K562 (cell line): ENCODE data around the gene PINK1.

Experiments used
- BDP1 ChIP-seq: IDR thresholded peaks from 3 replicates; pipeline ENCODE4 v1.6.1; 2011; ENCODE audit not compliant: insufficient read length, insufficient read depth
- CTCF ChIP-seq, 3 experiments: IDR thresholded peaks in 2 of 3; conservative IDR thresholded peaks in 1 of 3; 2 replicates each; pipeline ENCODE4 v1.5.1; 2011 to 2012; ENCODE audit warnings: low read length in 3 of 3, mild to moderate bottlenecking in 3 of 3, control low read depth in 2 of 3, improper control_type of control experiment in 1 of 3, inconsistent platforms in 1 of 3, low read depth in 1 of 3, mixed read lengths in 1 of 3, moderate library complexity in 1 of 3; ENCODE audit not compliant: insufficient read depth in 2 of 3
- EGR1 ChIP-seq: fragments of 450-650 bp; conservative IDR thresholded peaks from 2 replicates; pipeline ENCODE4 v1.6.1; 2017; ENCODE audit warnings: mild to moderate bottlenecking
- EP300 ChIP-seq: IDR thresholded peaks from 2 replicates; pipeline ENCODE4 v1.6.1; 2012; ENCODE audit warnings: low read length, improper control_type of control experiment
- FOXP4 ChIP-seq: sonication (generic); formaldehyde crosslinking; IDR thresholded peaks from 2 replicates; pipeline ENCODE4 v1.8.0; 2022; ENCODE audit warnings: mild to moderate bottlenecking, missing genetic modification reagents, borderline replicate concordance
- GATAD2A ChIP-seq: fragments of 450-650 bp; IDR thresholded peaks from 2 replicates; pipeline ENCODE4 v1.6.1; 2017
- IRF1 ChIP-seq: sonication (generic); formaldehyde crosslinking; IDR thresholded peaks from 2 replicates; pipeline ENCODE4 v1.8.0; 2022; ENCODE audit warnings: missing genetic modification reagents, mild to moderate bottlenecking, borderline replicate concordance
- JUND ChIP-seq, 2 experiments: IDR thresholded peaks; 2 replicates in 1 of 2; 3 replicates in 1 of 2; pipeline ENCODE4 v1.6.1; 2011; ENCODE audit warnings: borderline replicate concordance in 2 of 2, low read depth in 2 of 2, low read length in 2 of 2, improper control_type of control experiment in 1 of 2, missing biosample characterization in 1 of 2, missing genetic modification characterization in 1 of 2, missing genetic modification reagents in 1 of 2
- PTBP1 ChIP-seq: fragments of 200-400 bp; formaldehyde crosslinking; IDR thresholded peaks from 2 replicates; pipeline ENCODE4 v1.6.1; 2017; ENCODE audit warnings: low read depth, low read length
- RFX1 ChIP-seq: fragments of 450-650 bp; IDR thresholded peaks from 2 replicates; pipeline ENCODE4 v1.6.1; 2016; ENCODE audit warnings: mild to moderate bottlenecking, moderate library complexity
- SMAD4 ChIP-seq: fragments of 250-450 bp; sonication (Bioruptor Pico); conservative IDR thresholded peaks from 2 replicates; pipeline ENCODE4 v1.8.0; 2021; ENCODE audit warnings: inconsistent platforms, mild to moderate bottlenecking, moderate library complexity
- SP1 ChIP-seq: sonication (generic); formaldehyde crosslinking; IDR thresholded peaks from 2 replicates; pipeline ENCODE4 v1.8.1; 2022; ENCODE audit warnings: mild to moderate bottlenecking, missing genetic modification reagents
- TFE3 ChIP-seq: fragments of 450-650 bp; formaldehyde crosslinking; IDR thresholded peaks from 2 replicates; pipeline ENCODE4 v1.4.0; 2020; ENCODE audit warnings: mild to moderate bottlenecking, mixed read lengths
- USF1 ChIP-seq: sonication (generic); formaldehyde crosslinking; IDR thresholded peaks from 2 replicates; pipeline ENCODE4 v1.9.0; 2022; ENCODE audit warnings: mild to moderate bottlenecking, missing genetic modification reagents

GRCh38 chr1:20633190-20634064 is at the start of gene PINK1:
- TF ChIP-seq RFX1 (no peak), EGR1 (peak; percentile 65), GATAD2A (no peak), TFE3 (no peak), FOXP4 (CRISPR knock-in tag) (no peak), PTBP1 (no peak), BDP1 (no peak), JUND (IDR thresholded peaks at IDR 0.05; ENCODE audit: borderline replicate concordance, low read depth, low read length) (peak; percentile 61; the same call in 1 of the 2 replicates), JUND (tag; IDR thresholded peaks at IDR 0.05; ENCODE audit: borderline replicate concordance, low read depth, low read length) (peak; percentile 47; the same call in 1 of the 3 replicates), USF1 (CRISPR knock-in tag) (peak; percentile 84), CTCF (IDR thresholded peaks at IDR 0.05 in 2 of 3, conservative IDR thresholded peaks at IDR 0.05 in 1 of 3; ENCODE audit: insufficient read depth in 2 of 3, low read depth in 1 of 3, low read length in 3 of 3) (peak; percentile 97 to 98 (median 98)), IRF1 (CRISPR knock-in tag) (no peak), SMAD4 (CRISPR knock-in tag) (peak; percentile 92), SP1 (CRISPR knock-in tag) (peak; percentile 90), EP300 (0 out of 2 replicates have a peak, but pooled peaks have one; percentile 3)
